Endothelial cell of umbilical vein (primary cell): ENCODE results near the gene CIAPIN1. TPM values are rescaled to one million over a fixed set of nuclear protein-coding genes. Genes with fewer than 3 reads are reported as not detected.

Source experiments
- BruUV-seq: library from RNA; stranded (reverse); fragments of 400-500 nt; replicated peaks from 2 replicates; lab custom pipeline; 2021; lab: Mats Ljungman, UMichigan
- CTCF ChIA-PET: fragments of 300-600, 350-600 bp; sonication (Branson Sonifier 250); formaldehyde crosslinking; loops from one replicate; lab custom pipeline; 2021; ENCODE audit warnings: antibody characterized with exemption, inconsistent platforms; lab: Charles Lee
- POLR2A ChIA-PET: fragments of 300-600, 350-600 bp; sonication (Branson Sonifier 250); formaldehyde crosslinking; loops from one replicate; lab custom pipeline; 2021; ENCODE audit warnings: antibody characterized with exemption, inconsistent platforms; lab: Charles Lee
- DNase-seq: peaks from one replicate; pipeline ENCODE4 v3.0.0-alpha.2; 2011; ENCODE audit warnings: low read depth, low spot score
- FAIRE-seq: peaks from 2 replicates; lab custom pipeline; 2011; peaks lifted over from hg19 to GRCh38; lab: Jason Lieb, UNC
- H2AFZ ChIP-seq: 2 replicates; pipeline ENCODE4 v1.6.0; 2012; ENCODE audit warnings: low read depth, low read length, control low read depth, inconsistent platforms
- H3K27ac ChIP-seq: 2 replicates; pipeline ENCODE4 v1.5.1; 2011; ENCODE audit warnings: low read depth, mild to moderate bottlenecking, control low read depth, low read length, moderate library complexity; ENCODE audit not compliant: insufficient read depth
- H3K27me3 ChIP-seq, 2 experiments: 2 replicates each; pipeline versions ENCODE4 v1.6.0 to v1.6.1; 2011; ENCODE audit warnings: low read length in 2 of 2, mixed read lengths in 1 of 2; ENCODE audit not compliant: control insufficient read depth in 2 of 2, insufficient read depth in 2 of 2
- H3K36me3 ChIP-seq, 2 experiments: 2 replicates in 1 of 2; 3 replicates in 1 of 2; pipeline ENCODE4 v1.5.1; 2011; ENCODE audit warnings: low read length in 2 of 2, mild to moderate bottlenecking in 1 of 2, moderate library complexity in 1 of 2; ENCODE audit not compliant: control insufficient read depth in 2 of 2, insufficient read depth in 2 of 2; ENCODE audit errors: extremely low read depth in 1 of 2
- H3K4me1 ChIP-seq: 3 replicates; pipeline ENCODE4 v1.5.1; 2011; ENCODE audit warnings: mild to moderate bottlenecking, low read length; ENCODE audit not compliant: control insufficient read depth, insufficient read depth; ENCODE audit errors: extremely low read depth
- H3K4me2 ChIP-seq: 2 replicates; pipeline ENCODE4 v1.6.1; 2011; ENCODE audit warnings: low read length, control low read depth, mixed read lengths; ENCODE audit not compliant: insufficient read depth
- H3K4me3 ChIP-seq, 3 experiments: fragments of 200-600 bp in 1 of 3; sonication (generic), shearing (Covaris generic) in 1 of 3; replicated peaks in 1 of 3; 2 replicates each; pipeline ENCODE4 v1.5.1; 2011 to 2016; ENCODE audit warnings: control low read depth in 3 of 3, low read length in 3 of 3, mild to moderate bottlenecking in 2 of 3, inconsistent platforms in 1 of 3, low read depth in 1 of 3, moderate library complexity in 1 of 3; ENCODE audit not compliant: insufficient read depth in 1 of 3
- H3K79me2 ChIP-seq: 2 replicates; pipeline ENCODE4 v1.6.0; 2012; ENCODE audit warnings: low read length, inconsistent platforms; ENCODE audit not compliant: control insufficient read depth, insufficient read depth
- H3K9ac ChIP-seq: replicated peaks from 2 replicates; pipeline ENCODE3; 2011; ENCODE audit warnings: low read length, control low read depth; ENCODE audit not compliant: insufficient read depth; ENCODE audit errors: extremely low read depth
- H3K9me1 ChIP-seq: replicated peaks from 3 replicates; pipeline ENCODE4 v1.6.0; 2011; ENCODE audit warnings: mild to moderate bottlenecking, low read length; ENCODE audit not compliant: control insufficient read depth, insufficient read depth; ENCODE audit errors: extremely low read depth
- H3K9me3 ChIP-seq: replicated peaks from 2 replicates; pipeline ENCODE4 v1.5.1; 2012; ENCODE audit warnings: low read length, inconsistent platforms; ENCODE audit not compliant: control insufficient read depth, insufficient read depth
- H4K20me1 ChIP-seq: replicated peaks from 2 replicates; pipeline ENCODE3; 2011; ENCODE audit warnings: mild to moderate bottlenecking, low read length; ENCODE audit not compliant: control insufficient read depth, insufficient read depth; ENCODE audit errors: extremely low read depth
- EZH2 ChIP-seq: IDR thresholded peaks from 2 replicates; pipeline ENCODE4 v1.6.1; 2012; ENCODE audit warnings: borderline replicate concordance, low read depth, mild to moderate bottlenecking, moderate library complexity, low read length, inconsistent platforms; ENCODE audit not compliant: severe bottlenecking
- FOS ChIP-seq: IDR thresholded peaks from 2 replicates; pipeline ENCODE4 v1.6.1; 2011; ENCODE audit warnings: mild to moderate bottlenecking, low read length, moderate library complexity, borderline replicate concordance; ENCODE audit not compliant: insufficient read depth
- GATA2 ChIP-seq: IDR thresholded peaks from 2 replicates; pipeline ENCODE4 v1.7.0; 2011; ENCODE audit warnings: low read depth, mild to moderate bottlenecking, moderate library complexity, mixed read lengths, low read length; ENCODE audit not compliant: insufficient read length, insufficient read depth
- JUN ChIP-seq: IDR thresholded peaks from 2 replicates; pipeline ENCODE4 v1.6.1; 2011; ENCODE audit warnings: borderline replicate concordance, low read depth; ENCODE audit not compliant: insufficient read length, insufficient read depth
- MYC ChIP-seq: IDR thresholded peaks from one replicate; pipeline ENCODE4 v1.6.1; 2011; ENCODE audit warnings: mild to moderate bottlenecking, low read depth, low read length
- POLR2A ChIP-seq: IDR thresholded peaks from 2 replicates; pipeline ENCODE4 v1.6.1; 2012; ENCODE audit warnings: low read depth, mild to moderate bottlenecking, control low read depth, low read length
- POLR2AphosphoS5 ChIP-seq: IDR thresholded peaks from 2 replicates; pipeline ENCODE4 v1.6.1; 2012; ENCODE audit warnings: low read depth, mild to moderate bottlenecking, control low read depth, low read length, moderate library complexity; ENCODE audit not compliant: insufficient read depth
- dilution Hi-C: fragments of 300-500 bp; cut with MboI; formaldehyde crosslinking; loops from one replicate; pipeline ENCODE4 v1.15.0; 2019; ENCODE audit warnings: low sequenced_read_pairs; ENCODE audit not compliant: extremely low pct_ligation_motif_present
- intact Hi-C: fragments of 100-400 bp; cut with micrococcal nuclease; formaldehyde crosslinking; loops from one replicate; pipeline ENCODE4 v1.10.0; 2022
- polyA plus RNA-seq, 4 experiments: library from polyadenylated mRNA; depleted of rRNA in 3 of 4; stranded (reverse) in 3 of 4; unstranded in 1 of 4; fragments of >200 nt; gene quantifications; 2 replicates each; pipeline versions ENCODE4 v1.2.1 to v1.2.3, GENCODE V29; 2011 to 2012; ENCODE audit warnings: missing spikeins in 1 of 4
- total RNA-seq: library from RNA; stranded (reverse); gene quantifications from 2 replicates; pipeline ENCODE4 v1.2.3, GENCODE V29; 2021
- TF ChIP-seq, protein P1 (sequence below): IDR thresholded peaks from 2 replicates; pipeline ENCODE4 v1.6.1; 2011; ENCODE audit not compliant: insufficient read depth, insufficient read length
- TF ChIP-seq, protein P2 (sequence below), 2 donors: IDR thresholded peaks; 1 replicate in 1 of 2; 2 replicates in 1 of 2; pipeline ENCODE4 v1.5.1; 2011; ENCODE audit warnings: low read length in 2 of 2, mild to moderate bottlenecking in 2 of 2, moderate library complexity in 2 of 2, control low read depth in 1 of 2, inconsistent platforms in 1 of 2, low read depth in 1 of 2; ENCODE audit not compliant: insufficient read depth in 1 of 2; ENCODE audit errors: extremely low read depth in 1 of 2

CIAPIN1 gene
- total and polyA plus RNA-seq, 2 donors (not counting 3 experiments of a cell fraction or from before 2014, with no cell fraction given) = 74.6 to 77.9 TPM

DNA sequence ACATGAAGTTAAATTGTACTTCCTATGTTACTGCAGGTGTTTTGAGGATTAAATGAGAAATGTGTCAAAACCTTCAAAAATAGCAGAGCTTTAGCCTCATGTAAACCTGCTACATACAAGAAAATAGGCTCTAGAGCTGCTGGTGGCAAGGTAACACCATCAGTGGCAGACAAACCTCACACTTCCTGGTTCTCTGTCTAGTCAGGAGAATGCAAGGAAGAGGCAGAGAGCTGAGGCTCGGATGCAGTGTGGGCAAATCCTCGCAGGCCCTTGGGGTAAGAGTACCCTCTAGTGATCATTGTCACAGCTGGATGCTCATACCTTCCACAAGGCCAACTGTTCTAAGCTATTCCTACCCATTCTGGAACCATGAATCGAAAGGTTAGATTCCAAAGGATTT is 14.2 kb downstream of the CIAPIN1 start:
- dilution Hi-C loops (no loop called here), intact Hi-C loops (no loop called here)
- H3K9ac ChIP-seq = no peak overlapping the region

More for the DNA sequence above, 14.2 kb downstream of the CIAPIN1 start:
- Histone ChIP-seq H3K27me3 (no peaks in the 10 kb centered on the region), H4K20me1 (no peaks in the 10 kb centered on the region), H3K4me3 (no peak overlapping the region), H3K36me3 (peaks cover 22 to 44% of the 10 kb centered on the region in 2 experiments), H3K79me2 (no peaks in the 10 kb centered on the region), H3K9me3 (no peaks in the 10 kb centered on the region), H3K4me2 (no peak overlapping the region), H3K27ac (no peak overlapping the region), H3K9me1 (no peaks in the 10 kb centered on the region), H3K4me1 (no peaks in the 10 kb centered on the region), H2AFZ (no peak overlapping the region)
- CTCF ChIA-PET = interaction anchor here (1.4 to 2.5 kb wide), 3 partner anchors 15 to 133 kb away, joined by 5 to 7 read pairs (median 5); no protein-coding TSS in a partner anchor
- no TSS peak for BruUV-seq
- FAIRE-seq (no peak), DNase-seq (no peak)
- TF ChIP-seq GATA2 = no peak
- no peak for TF ChIP-seq JUN
- TF ChIP-seq POLR2A = no peak
- TF ChIP-seq, protein P1, sequence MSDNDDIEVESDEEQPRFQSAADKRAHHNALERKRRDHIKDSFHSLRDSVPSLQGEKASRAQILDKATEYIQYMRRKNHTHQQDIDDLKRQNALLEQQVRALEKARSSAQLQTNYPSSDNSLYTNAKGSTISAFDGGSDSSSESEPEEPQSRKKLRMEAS = no peak
- TF ChIP-seq EZH2 = no peak
- TF ChIP-seq, protein P2, sequence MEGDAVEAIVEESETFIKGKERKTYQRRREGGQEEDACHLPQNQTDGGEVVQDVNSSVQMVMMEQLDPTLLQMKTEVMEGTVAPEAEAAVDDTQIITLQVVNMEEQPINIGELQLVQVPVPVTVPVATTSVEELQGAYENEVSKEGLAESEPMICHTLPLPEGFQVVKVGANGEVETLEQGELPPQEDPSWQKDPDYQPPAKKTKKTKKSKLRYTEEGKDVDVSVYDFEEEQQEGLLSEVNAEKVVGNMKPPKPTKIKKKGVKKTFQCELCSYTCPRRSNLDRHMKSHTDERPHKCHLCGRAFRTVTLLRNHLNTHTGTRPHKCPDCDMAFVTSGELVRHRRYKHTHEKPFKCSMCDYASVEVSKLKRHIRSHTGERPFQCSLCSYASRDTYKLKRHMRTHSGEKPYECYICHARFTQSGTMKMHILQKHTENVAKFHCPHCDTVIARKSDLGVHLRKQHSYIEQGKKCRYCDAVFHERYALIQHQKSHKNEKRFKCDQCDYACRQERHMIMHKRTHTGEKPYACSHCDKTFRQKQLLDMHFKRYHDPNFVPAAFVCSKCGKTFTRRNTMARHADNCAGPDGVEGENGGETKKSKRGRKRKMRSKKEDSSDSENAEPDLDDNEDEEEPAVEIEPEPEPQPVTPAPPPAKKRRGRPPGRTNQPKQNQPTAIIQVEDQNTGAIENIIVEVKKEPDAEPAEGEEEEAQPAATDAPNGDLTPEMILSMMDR (IDR thresholded peaks at IDR 0.05; ENCODE audit: extremely low read depth in 1 of 2, insufficient read depth in 1 of 2, low read depth in 1 of 2, low read length in 2 of 2) = no peak
- TF ChIP-seq FOS = no peak
- no peak for TF ChIP-seq MYC
- TF ChIP-seq POLR2AphosphoS5 = no peak
- POLR2A ChIA-PET = no interaction called here
